ENCODE measurements around the gene LDB2. TPM values are rescaled to one million over a fixed set of nuclear protein-coding genes. Genes with fewer than 3 reads are reported as not detected.

LDB2 gene
- polyA plus RNA-seq, 3 donors = not detected

- H3K27me3 ChIP-seq (ENCODE audit: control insufficient read depth in 2 of 2, insufficient read depth in 2 of 2, low read length in 2 of 2) = no peaks in the 10 kb centered on the region
- Mint-ChIP-seq H3K27me3 (ENCODE audit: low read depth in 3 of 3) (peaks cover 0 to 4% (median 1%) of the 10 kb centered on the region in 3 donors), H3K9me3 (peaks cover 0 to 11% (median 3%) of the 10 kb centered on the region in 7 donors)
These were observed 384.6 kb downstream of the LDB2 start for GRCh38 chr4:16513876-16514275.

DNA sequence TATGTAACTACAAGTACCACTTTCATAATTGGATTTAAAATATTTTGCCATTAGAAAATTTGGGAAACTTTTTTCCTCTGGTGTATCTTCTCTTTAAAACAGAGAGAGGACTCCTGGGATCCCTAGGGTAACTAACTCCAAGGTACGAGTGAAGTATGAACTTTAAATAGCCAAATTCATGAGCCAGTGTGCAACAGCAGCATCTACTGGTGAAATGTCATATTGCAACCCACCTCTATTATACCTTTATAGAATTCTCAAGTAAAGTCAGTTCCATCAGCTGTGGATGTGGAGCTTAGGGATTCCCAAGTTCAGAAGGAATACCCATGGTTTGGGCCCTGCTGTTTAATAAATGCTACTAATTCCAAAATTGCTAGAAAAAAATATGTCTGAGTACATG is 389.5 kb downstream of the LDB2 start:
- H3K27me3 ChIP-seq (ENCODE audit: control insufficient read depth in 2 of 2, insufficient read depth in 2 of 2, low read length in 2 of 2) = no peaks in the 10 kb centered on the region
- no peak overlapping the region for H3K27ac ChIP-seq (ENCODE audit: low read depth in 1 of 2, low read length in 2 of 2)
- intact Hi-C loops (cut with micrococcal nuclease) = no loop called here
- no peak overlapping the region for H3K4me3 ChIP-seq (replicated peaks in 1 of 3; ENCODE audit: low read depth in 2 of 3, low read length in 3 of 3)
- H4K20me1 ChIP-seq (ENCODE audit: insufficient read depth, low read length) = no peaks in the 10 kb centered on the region
- no CpG with 5 or more reads among the region's 1 CpG for WGBS (ENCODE audit: insufficient coverage)
- H3K4me1 Mint-ChIP-seq = no peaks in the 10 kb centered on the region
- H3K36me3 Mint-ChIP-seq = no peaks in the 10 kb centered on the region
- peaks cover 0 to 15% (median 3%) of the 10 kb centered on the region in 7 donors for H3K9me3 Mint-ChIP-seq
- no peaks in the 10 kb centered on the region for H3K4me1 ChIP-seq (ENCODE audit: control insufficient read depth in 1 of 2, insufficient read depth in 2 of 2, low read length in 2 of 2)
- H3K36me3 ChIP-seq (replicated peaks in 1 of 2; ENCODE audit: control insufficient read depth in 1 of 2, insufficient read depth in 2 of 2, low read length in 2 of 2) = no peaks in the 10 kb centered on the region
- no peak for DNase-seq
- H3K4me2 ChIP-seq (replicated peaks; ENCODE audit: extremely low read depth, low read length, poor library complexity, severe bottlenecking) = no peak overlapping the region
- no peak overlapping the region for H3K9ac ChIP-seq (ENCODE audit: insufficient read depth, low read length, poor library complexity, severe bottlenecking)
- H3K4me3 Mint-ChIP-seq = no peak overlapping the region
- H3K27me3 Mint-ChIP-seq (ENCODE audit: low read depth in 3 of 3) = peaks cover 1 to 7% (median 2%) of the 10 kb centered on the region in 3 donors
- H3K27ac Mint-ChIP-seq = no peak overlapping the region
- TF ChIP-seq, protein P1, sequence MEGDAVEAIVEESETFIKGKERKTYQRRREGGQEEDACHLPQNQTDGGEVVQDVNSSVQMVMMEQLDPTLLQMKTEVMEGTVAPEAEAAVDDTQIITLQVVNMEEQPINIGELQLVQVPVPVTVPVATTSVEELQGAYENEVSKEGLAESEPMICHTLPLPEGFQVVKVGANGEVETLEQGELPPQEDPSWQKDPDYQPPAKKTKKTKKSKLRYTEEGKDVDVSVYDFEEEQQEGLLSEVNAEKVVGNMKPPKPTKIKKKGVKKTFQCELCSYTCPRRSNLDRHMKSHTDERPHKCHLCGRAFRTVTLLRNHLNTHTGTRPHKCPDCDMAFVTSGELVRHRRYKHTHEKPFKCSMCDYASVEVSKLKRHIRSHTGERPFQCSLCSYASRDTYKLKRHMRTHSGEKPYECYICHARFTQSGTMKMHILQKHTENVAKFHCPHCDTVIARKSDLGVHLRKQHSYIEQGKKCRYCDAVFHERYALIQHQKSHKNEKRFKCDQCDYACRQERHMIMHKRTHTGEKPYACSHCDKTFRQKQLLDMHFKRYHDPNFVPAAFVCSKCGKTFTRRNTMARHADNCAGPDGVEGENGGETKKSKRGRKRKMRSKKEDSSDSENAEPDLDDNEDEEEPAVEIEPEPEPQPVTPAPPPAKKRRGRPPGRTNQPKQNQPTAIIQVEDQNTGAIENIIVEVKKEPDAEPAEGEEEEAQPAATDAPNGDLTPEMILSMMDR (IDR thresholded peaks at IDR 0.05) = peak; percentile 26
- no peak overlapping the region for H2AFZ ChIP-seq (ENCODE audit: insufficient read depth, low read depth, low read length, poor library complexity, severe bottlenecking)
- no peaks in the 10 kb centered on the region for H3K79me2 ChIP-seq (ENCODE audit: insufficient read depth, low read length)
- H3K9me3 ChIP-seq (replicated peaks in 1 of 2; ENCODE audit: control insufficient read depth in 1 of 2, insufficient read depth in 1 of 2, low read length in 2 of 2) = peaks cover 3 to 5% of the 10 kb centered on the region in 2 donors

More at GRCh38 chr4:16513876-16514275, 384.6 kb downstream of the LDB2 start:
- no peaks in the 10 kb centered on the region for H3K4me1 ChIP-seq (ENCODE audit: control insufficient read depth in 1 of 2, insufficient read depth in 2 of 2, low read length in 2 of 2)
- H3K27ac ChIP-seq (ENCODE audit: low read depth in 1 of 2, low read length in 2 of 2) = no peak overlapping the region
- H3K9me3 ChIP-seq (replicated peaks in 1 of 2; ENCODE audit: control insufficient read depth in 1 of 2, insufficient read depth in 1 of 2, low read length in 2 of 2) = peaks cover 3 to 5% of the 10 kb centered on the region in 2 donors
- no peak overlapping the region for H3K4me3 ChIP-seq (replicated peaks in 1 of 3; ENCODE audit: low read depth in 2 of 3, low read length in 3 of 3)
- H3K27ac Mint-ChIP-seq = peak overlapping the region in 1 of 7 donors; percentile 7
- H3K9ac ChIP-seq (ENCODE audit: insufficient read depth, low read length, poor library complexity, severe bottlenecking) = no peak overlapping the region
- H2AFZ ChIP-seq (ENCODE audit: insufficient read depth, low read depth, low read length, poor library complexity, severe bottlenecking) = no peak overlapping the region
- TF ChIP-seq, protein P1 (IDR thresholded peaks at IDR 0.05) = no peak
- H3K4me2 ChIP-seq (replicated peaks; ENCODE audit: extremely low read depth, low read length, poor library complexity, severe bottlenecking) = no peak overlapping the region
- intact Hi-C loops (cut with micrococcal nuclease) = no loop called here
- H4K20me1 ChIP-seq (ENCODE audit: insufficient read depth, low read length) = no peaks in the 10 kb centered on the region
- H3K36me3 Mint-ChIP-seq = no peaks in the 10 kb centered on the region
- DNase-seq = no peak
- H3K79me2 ChIP-seq (ENCODE audit: insufficient read depth, low read length) = no peaks in the 10 kb centered on the region
- H3K4me1 Mint-ChIP-seq = no peaks in the 10 kb centered on the region
- no peak overlapping the region for H3K4me3 Mint-ChIP-seq
- no peaks in the 10 kb centered on the region for H3K36me3 ChIP-seq (replicated peaks in 1 of 2; ENCODE audit: control insufficient read depth in 1 of 2, insufficient read depth in 2 of 2, low read length in 2 of 2)
- 95% methylated on average over 2 of the region's 2 CpGs for WGBS (ENCODE audit: insufficient coverage)

All from CD14-positive monocyte (primary cell).